ENCODE measurements around the gene SNX9.
A peak's percentile ranks its signal among the peaks of the same experiment; 100 is the strongest.

Gene SNX9

DNA sequence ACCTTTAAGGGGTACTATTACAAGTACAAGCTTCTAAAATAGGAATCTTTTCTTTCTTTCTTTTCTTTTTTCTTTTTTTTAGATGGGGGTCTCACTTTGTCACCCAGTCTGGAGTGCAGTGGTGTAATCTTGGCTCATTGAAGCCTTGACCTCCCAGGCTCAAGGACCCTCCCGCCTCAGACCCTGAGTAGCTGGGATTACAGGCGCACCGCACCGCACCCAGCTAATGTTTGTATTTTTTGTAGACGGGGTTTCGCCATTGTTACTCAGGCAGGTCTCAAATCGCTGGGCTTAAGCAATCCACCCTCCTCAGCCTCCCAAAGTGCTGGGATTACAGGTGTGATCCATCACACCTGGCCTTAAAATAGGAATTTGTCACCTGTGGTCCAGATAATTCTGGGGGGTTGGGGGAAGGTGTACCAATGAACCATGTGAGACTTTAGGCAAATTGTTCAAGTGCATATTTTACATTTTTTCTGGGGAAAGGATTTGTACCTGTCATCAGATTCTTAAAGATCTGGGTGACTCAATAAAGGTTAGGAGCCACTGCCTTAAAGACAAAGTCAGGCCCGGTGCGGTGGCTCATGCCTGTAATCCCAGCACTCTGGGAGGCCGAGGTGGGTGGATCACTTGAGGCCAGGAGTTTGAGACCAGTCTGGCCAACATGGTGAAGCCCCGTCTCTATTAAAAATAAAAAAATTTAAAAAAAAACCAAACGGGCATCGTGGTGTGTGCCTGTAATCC is 139.0 kb downstream of the SNX9 start:
- no peak overlapping the region for H2BK120ac ChIP-seq (ENCODE audit: insufficient read depth, low read length, poor library complexity)
- WGBS (ENCODE audit: extremely low coverage, insufficient coverage, insufficient read length) = no CpG with 5 or more reads among the region's 13 CpGs

DNA sequence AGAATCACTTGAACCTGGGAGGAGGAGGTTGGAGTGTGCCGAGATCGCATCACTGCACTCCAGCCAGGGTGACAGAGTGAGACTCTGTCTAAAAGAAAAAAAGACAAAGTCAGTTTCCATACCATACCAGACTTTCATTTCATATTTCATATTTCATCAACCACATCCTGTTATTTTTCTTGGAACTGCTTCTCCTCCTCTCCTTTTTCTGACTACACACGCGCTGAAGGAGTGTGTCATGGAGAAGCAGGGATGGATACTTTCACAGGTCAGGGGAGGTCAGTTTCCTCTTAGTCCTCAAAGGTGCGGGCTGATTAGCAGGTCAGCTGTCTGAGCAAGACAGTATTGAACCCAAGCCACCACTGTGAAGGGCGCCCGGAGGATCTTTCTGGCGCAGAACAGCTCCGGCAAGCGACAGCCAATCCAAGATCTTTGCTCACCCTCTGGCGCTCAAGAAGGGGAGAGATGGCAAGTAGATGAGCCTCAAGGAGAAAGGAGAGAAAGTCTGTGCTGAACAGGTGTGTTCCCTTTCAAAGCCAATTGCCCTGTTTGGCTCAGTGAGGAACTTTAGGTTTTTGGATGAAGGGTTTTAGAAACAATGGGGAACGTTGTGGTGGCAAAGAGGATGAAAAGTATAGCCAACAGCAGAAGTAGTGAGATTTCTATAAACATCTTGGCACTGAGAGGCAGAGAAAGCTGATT is 139.7 kb downstream of the SNX9 start:
- no peaks in the 10 kb centered on the region for H3K27me3 ChIP-seq (ENCODE audit: insufficient read depth, low read length)
- H4K12ac ChIP-seq (ENCODE audit: low read depth, low read length) = no peak overlapping the region
- H3K4me2 ChIP-seq (ENCODE audit: low read length) = no peak overlapping the region
- WGBS (ENCODE audit: extremely low coverage, insufficient coverage, insufficient read length) = no CpG with 5 or more reads among the region's 12 CpGs
- H3K4me1 ChIP-seq (ENCODE audit: control insufficient read depth in 1 of 2, insufficient read depth in 2 of 2, low read length in 2 of 2) = no peaks in the 10 kb centered on the region
- H4K8ac ChIP-seq (ENCODE audit: low read depth, low read length) = no peak overlapping the region
- H3K4me3 ChIP-seq (ENCODE audit: low read depth, low read length) = no peak overlapping the region
- no peak overlapping the region for H3K23ac ChIP-seq (ENCODE audit: low read length)
- H3K14ac ChIP-seq (ENCODE audit: low read length) = no peak overlapping the region
- H3K4ac ChIP-seq (ENCODE audit: low read depth, low read length) = no peak overlapping the region
- H2BK12ac ChIP-seq (ENCODE audit: low read length) = no peak overlapping the region
- H2AK5ac ChIP-seq (ENCODE audit: low read length) = no peak overlapping the region
- no peak overlapping the region for H4K91ac ChIP-seq (ENCODE audit: low read depth, low read length)
- peaks cover 3% of the 10 kb centered on the region for H3K9me3 ChIP-seq (ENCODE audit: insufficient read depth, low read depth, low read length)
- H3K79me1 ChIP-seq (ENCODE audit: low read length) = no peaks in the 10 kb centered on the region
- no peak overlapping the region for H3K18ac ChIP-seq (ENCODE audit: low read length)
- no peaks in the 10 kb centered on the region for H3K79me2 ChIP-seq (ENCODE audit: control insufficient read depth, insufficient read depth, low read length, poor library complexity)
- H3K36me3 ChIP-seq (ENCODE audit: control insufficient read depth in 1 of 2, insufficient read depth in 2 of 2, low read length in 2 of 2) = no peaks in the 10 kb centered on the region
- no peak overlapping the region for H3K27ac ChIP-seq (ENCODE audit: low read depth, low read length)
- DNase-seq = peak in 1 of 2 donors; percentile 28
- H2BK5ac ChIP-seq (ENCODE audit: low read depth, low read length, poor library complexity) = no peak overlapping the region
- H2BK120ac ChIP-seq (ENCODE audit: insufficient read depth, low read length, poor library complexity) = no peak overlapping the region
- no peak overlapping the region for H3K9ac ChIP-seq (ENCODE audit: low read length)
- H2AFZ ChIP-seq (ENCODE audit: insufficient read depth, low read length, poor library complexity) = peak overlapping the region; percentile 6

More for the DNA sequence above, 139.0 kb downstream of the SNX9 start:
- H3K27ac ChIP-seq (ENCODE audit: low read depth, low read length) = no peak overlapping the region
- H3K27me3 ChIP-seq (ENCODE audit: insufficient read depth, low read length) = no peaks in the 10 kb centered on the region
- H3K79me1 ChIP-seq (ENCODE audit: low read length) = no peaks in the 10 kb centered on the region
- H3K79me2 ChIP-seq (ENCODE audit: control insufficient read depth, insufficient read depth, low read length, poor library complexity) = no peaks in the 10 kb centered on the region
- no peak overlapping the region for H3K9ac ChIP-seq (ENCODE audit: low read length)
- no peaks in the 10 kb centered on the region for H3K4me1 ChIP-seq (ENCODE audit: control insufficient read depth in 1 of 2, insufficient read depth in 2 of 2, low read length in 2 of 2)
- no peak overlapping the region for H2BK12ac ChIP-seq (ENCODE audit: low read length)
- H2AFZ ChIP-seq (ENCODE audit: insufficient read depth, low read length, poor library complexity) = no peak overlapping the region
- H4K91ac ChIP-seq (ENCODE audit: low read depth, low read length) = no peak overlapping the region
- DNase-seq = peak in 1 of 2 donors; percentile 72
- no peak overlapping the region for H2AK5ac ChIP-seq (ENCODE audit: low read length)
- no peak overlapping the region for H4K8ac ChIP-seq (ENCODE audit: low read depth, low read length)
- no peak overlapping the region for H3K23ac ChIP-seq (ENCODE audit: low read length)
- no peak overlapping the region for H3K4ac ChIP-seq (ENCODE audit: low read depth, low read length)
- no peak overlapping the region for H2BK5ac ChIP-seq (ENCODE audit: low read depth, low read length, poor library complexity)
- no peaks in the 10 kb centered on the region for H3K36me3 ChIP-seq (ENCODE audit: control insufficient read depth in 1 of 2, insufficient read depth in 2 of 2, low read length in 2 of 2)
- no peak overlapping the region for H3K4me2 ChIP-seq (ENCODE audit: low read length)
- H3K18ac ChIP-seq (ENCODE audit: low read length) = no peak overlapping the region
- no peak overlapping the region for H3K14ac ChIP-seq (ENCODE audit: low read length)
- no peak overlapping the region for H4K12ac ChIP-seq (ENCODE audit: low read depth, low read length)
- peaks cover 3% of the 10 kb centered on the region for H3K9me3 ChIP-seq (ENCODE audit: insufficient read depth, low read depth, low read length)
- H3K4me3 ChIP-seq (ENCODE audit: low read depth, low read length) = no peak overlapping the region

DNA sequence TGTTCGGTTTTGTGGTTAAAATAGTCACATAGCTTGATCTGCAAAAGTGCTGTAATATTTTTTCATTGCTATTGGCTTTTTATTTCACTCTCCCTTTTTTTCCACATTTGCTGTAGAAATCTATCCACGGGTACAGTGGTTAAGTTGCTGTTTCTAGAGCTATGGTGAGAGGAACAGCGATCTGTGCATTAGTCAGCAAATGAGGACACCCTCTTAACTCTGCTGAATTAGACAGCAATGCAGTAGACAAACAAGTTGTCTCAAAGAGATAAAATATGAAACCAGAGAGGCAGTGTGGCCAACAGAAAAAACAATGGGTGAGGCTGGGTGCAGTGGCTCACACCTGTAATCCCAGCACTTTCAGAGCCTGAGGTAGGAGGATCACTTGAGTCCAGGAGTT is 141.1 kb downstream of the SNX9 start:
- H2BK120ac ChIP-seq (ENCODE audit: insufficient read depth, low read length, poor library complexity) = no peak overlapping the region
- H3K36me3 ChIP-seq (ENCODE audit: control insufficient read depth in 1 of 2, insufficient read depth in 2 of 2, low read length in 2 of 2) = no peaks in the 10 kb centered on the region
- H3K4me1 ChIP-seq (ENCODE audit: control insufficient read depth in 1 of 2, insufficient read depth in 2 of 2, low read length in 2 of 2) = peaks cover 2 to 3% of the 10 kb centered on the region in 2 experiments
- no peak overlapping the region for H2BK5ac ChIP-seq (ENCODE audit: low read depth, low read length, poor library complexity)
- H2AK5ac ChIP-seq (ENCODE audit: low read length) = no peak overlapping the region
- no peak overlapping the region for H3K18ac ChIP-seq (ENCODE audit: low read length)
- no peak overlapping the region for H3K4me2 ChIP-seq (ENCODE audit: low read length)
- DNase-seq = no peak
- H3K4me3 ChIP-seq (ENCODE audit: low read depth, low read length) = no peak overlapping the region
- H3K9me3 ChIP-seq (ENCODE audit: insufficient read depth, low read depth, low read length) = no peaks in the 10 kb centered on the region
- H3K23ac ChIP-seq (ENCODE audit: low read length) = no peak overlapping the region
- H3K4ac ChIP-seq (ENCODE audit: low read depth, low read length) = no peak overlapping the region
- no peaks in the 10 kb centered on the region for H3K79me1 ChIP-seq (ENCODE audit: low read length)
- WGBS (ENCODE audit: extremely low coverage, insufficient coverage, insufficient read length) = no CpG with 5 or more reads among the region's 3 CpGs
- H3K27ac ChIP-seq (ENCODE audit: low read depth, low read length) = no peak overlapping the region
- H4K8ac ChIP-seq (ENCODE audit: low read depth, low read length) = no peak overlapping the region
- no peak overlapping the region for H2AFZ ChIP-seq (ENCODE audit: insufficient read depth, low read length, poor library complexity)
- H3K27me3 ChIP-seq (ENCODE audit: insufficient read depth, low read length) = no peaks in the 10 kb centered on the region
- no peak overlapping the region for H4K91ac ChIP-seq (ENCODE audit: low read depth, low read length)
- H3K14ac ChIP-seq (ENCODE audit: low read length) = no peak overlapping the region
- no peak overlapping the region for H4K12ac ChIP-seq (ENCODE audit: low read depth, low read length)
- H2BK12ac ChIP-seq (ENCODE audit: low read length) = no peak overlapping the region
- H3K79me2 ChIP-seq (ENCODE audit: control insufficient read depth, insufficient read depth, low read length, poor library complexity) = no peaks in the 10 kb centered on the region
- no peak overlapping the region for H3K9ac ChIP-seq (ENCODE audit: low read length)

DNA sequence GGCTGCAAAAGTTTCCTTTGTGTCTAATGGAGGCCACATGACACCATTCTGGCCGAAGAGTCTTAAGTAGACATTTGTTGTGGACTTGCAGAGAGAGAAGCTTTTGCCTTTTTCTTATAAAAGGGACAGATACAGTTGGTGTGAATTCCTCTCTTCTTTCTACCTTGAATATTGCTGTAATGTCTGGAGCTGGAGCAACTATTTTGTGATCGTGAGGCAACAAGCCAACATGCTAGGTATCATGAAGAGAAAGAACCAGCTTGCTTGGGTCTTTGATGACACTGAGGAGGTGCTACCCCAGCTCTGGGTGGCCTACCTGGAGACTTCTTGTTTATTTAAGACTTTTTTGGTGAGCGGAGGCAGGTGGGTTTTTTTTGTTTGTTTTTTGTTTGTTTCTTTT is 142.3 kb downstream of the SNX9 start:
- no peak overlapping the region for H3K23ac ChIP-seq (ENCODE audit: low read length)
- WGBS (ENCODE audit: extremely low coverage, insufficient coverage, insufficient read length) = no CpG with 5 or more reads among the region's 3 CpGs
- no peak overlapping the region for H4K8ac ChIP-seq (ENCODE audit: low read depth, low read length)
- no peak overlapping the region for H3K14ac ChIP-seq (ENCODE audit: low read length)
- H3K27ac ChIP-seq (ENCODE audit: low read depth, low read length) = no peak overlapping the region
- H3K79me2 ChIP-seq (ENCODE audit: control insufficient read depth, insufficient read depth, low read length, poor library complexity) = no peaks in the 10 kb centered on the region
- H3K4ac ChIP-seq (ENCODE audit: low read depth, low read length) = no peak overlapping the region
- H2AFZ ChIP-seq (ENCODE audit: insufficient read depth, low read length, poor library complexity) = no peak overlapping the region
- H3K79me1 ChIP-seq (ENCODE audit: low read length) = peaks cover 2% of the 10 kb centered on the region
- no peak overlapping the region for H3K4me2 ChIP-seq (ENCODE audit: low read length)
- peaks cover 4 to 5% of the 10 kb centered on the region in 2 experiments for H3K4me1 ChIP-seq (ENCODE audit: control insufficient read depth in 1 of 2, insufficient read depth in 2 of 2, low read length in 2 of 2)
- no peak overlapping the region for H2BK12ac ChIP-seq (ENCODE audit: low read length)
- no peak overlapping the region for H2BK120ac ChIP-seq (ENCODE audit: insufficient read depth, low read length, poor library complexity)
- no peak for DNase-seq
- no peak overlapping the region for H3K9ac ChIP-seq (ENCODE audit: low read length)
- no peak overlapping the region for H3K18ac ChIP-seq (ENCODE audit: low read length)
- no peak overlapping the region for H2BK5ac ChIP-seq (ENCODE audit: low read depth, low read length, poor library complexity)
- H3K36me3 ChIP-seq (ENCODE audit: control insufficient read depth in 1 of 2, insufficient read depth in 2 of 2, low read length in 2 of 2) = no peaks in the 10 kb centered on the region
- no peak overlapping the region for H4K12ac ChIP-seq (ENCODE audit: low read depth, low read length)
- no peak overlapping the region for H3K4me3 ChIP-seq (ENCODE audit: low read depth, low read length)
- H3K27me3 ChIP-seq (ENCODE audit: insufficient read depth, low read length) = no peaks in the 10 kb centered on the region
- H2AK5ac ChIP-seq (ENCODE audit: low read length) = no peak overlapping the region
- H3K9me3 ChIP-seq (ENCODE audit: insufficient read depth, low read depth, low read length) = no peaks in the 10 kb centered on the region
- no peak overlapping the region for H4K91ac ChIP-seq (ENCODE audit: low read depth, low read length)

Measured in trophoblast cell (in vitro differentiated cells and primary cell).